Measurements from ENCODE around the gene SMYD3. TPM values are rescaled to one million over a fixed set of nuclear protein-coding genes. Genes with fewer than 3 reads are reported as not detected.

Gene SMYD3
- total RNA-seq, 4 donors from 2014 or later = 11.6 to 26.9 (median 18.3) TPM

DNA sequence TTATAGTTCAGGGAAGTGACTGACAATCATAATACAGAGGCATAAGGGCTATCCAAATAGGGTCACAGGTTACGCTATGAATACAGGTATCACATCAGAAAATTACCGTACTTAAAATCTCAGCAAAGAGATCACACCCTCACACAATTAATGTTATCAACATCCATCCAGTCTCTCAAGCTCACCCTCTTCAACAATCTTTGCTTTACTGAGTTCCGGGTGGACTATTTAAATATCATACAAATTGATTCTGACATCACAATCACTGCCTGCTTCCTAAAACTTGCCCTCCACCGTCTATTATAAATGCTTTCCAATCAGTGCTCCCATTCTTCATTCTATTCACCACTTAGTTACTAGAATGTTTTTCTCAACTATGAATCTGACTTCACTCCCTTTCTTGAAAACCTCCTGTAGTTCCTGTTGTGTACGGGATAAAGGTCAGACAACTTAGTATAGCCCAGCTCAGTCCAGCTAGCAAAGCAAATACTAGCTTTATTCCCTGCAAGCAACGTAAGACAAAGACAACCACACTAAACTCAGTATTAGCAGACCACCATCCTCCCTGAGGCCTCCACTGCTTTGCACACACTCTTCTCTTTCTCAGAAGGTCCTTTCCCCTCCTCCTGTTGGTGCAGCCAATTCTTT, 398.7 kb downstream of the SMYD3 start:
- ATAC-seq = no peak
- H3K9me3 ChIP-seq = no peaks in the 10 kb centered on the region
- H3K36me3 ChIP-seq = no peaks in the 10 kb centered on the region
- peaks cover 0 to 49% (median 0%) of the 10 kb centered on the region in 3 donors for H3K4me1 ChIP-seq
- no peaks in the 10 kb centered on the region for H3K27me3 ChIP-seq
- TF ChIP-seq POLR2AphosphoS5 (IDR thresholded peaks at IDR 0.05) = no peak
- no peak for TF ChIP-seq POLR2A (IDR thresholded peaks at IDR 0.05)
- TF ChIP-seq, protein P1, sequence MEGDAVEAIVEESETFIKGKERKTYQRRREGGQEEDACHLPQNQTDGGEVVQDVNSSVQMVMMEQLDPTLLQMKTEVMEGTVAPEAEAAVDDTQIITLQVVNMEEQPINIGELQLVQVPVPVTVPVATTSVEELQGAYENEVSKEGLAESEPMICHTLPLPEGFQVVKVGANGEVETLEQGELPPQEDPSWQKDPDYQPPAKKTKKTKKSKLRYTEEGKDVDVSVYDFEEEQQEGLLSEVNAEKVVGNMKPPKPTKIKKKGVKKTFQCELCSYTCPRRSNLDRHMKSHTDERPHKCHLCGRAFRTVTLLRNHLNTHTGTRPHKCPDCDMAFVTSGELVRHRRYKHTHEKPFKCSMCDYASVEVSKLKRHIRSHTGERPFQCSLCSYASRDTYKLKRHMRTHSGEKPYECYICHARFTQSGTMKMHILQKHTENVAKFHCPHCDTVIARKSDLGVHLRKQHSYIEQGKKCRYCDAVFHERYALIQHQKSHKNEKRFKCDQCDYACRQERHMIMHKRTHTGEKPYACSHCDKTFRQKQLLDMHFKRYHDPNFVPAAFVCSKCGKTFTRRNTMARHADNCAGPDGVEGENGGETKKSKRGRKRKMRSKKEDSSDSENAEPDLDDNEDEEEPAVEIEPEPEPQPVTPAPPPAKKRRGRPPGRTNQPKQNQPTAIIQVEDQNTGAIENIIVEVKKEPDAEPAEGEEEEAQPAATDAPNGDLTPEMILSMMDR (IDR thresholded peaks at IDR 0.05) = no peak
- no peak for TF ChIP-seq EP300 (IDR thresholded peaks at IDR 0.05)
- peak overlapping the region in 3 of 4 donors; percentile 2 to 35 (median 24) for H3K27ac ChIP-seq
- 63 to 78% methylated on average over 6 of the region's 6 CpGs for WGBS, 2 donors (ENCODE audit: low coverage in 1 of 2)
- H3K4me3 ChIP-seq = no peak overlapping the region

DNA sequence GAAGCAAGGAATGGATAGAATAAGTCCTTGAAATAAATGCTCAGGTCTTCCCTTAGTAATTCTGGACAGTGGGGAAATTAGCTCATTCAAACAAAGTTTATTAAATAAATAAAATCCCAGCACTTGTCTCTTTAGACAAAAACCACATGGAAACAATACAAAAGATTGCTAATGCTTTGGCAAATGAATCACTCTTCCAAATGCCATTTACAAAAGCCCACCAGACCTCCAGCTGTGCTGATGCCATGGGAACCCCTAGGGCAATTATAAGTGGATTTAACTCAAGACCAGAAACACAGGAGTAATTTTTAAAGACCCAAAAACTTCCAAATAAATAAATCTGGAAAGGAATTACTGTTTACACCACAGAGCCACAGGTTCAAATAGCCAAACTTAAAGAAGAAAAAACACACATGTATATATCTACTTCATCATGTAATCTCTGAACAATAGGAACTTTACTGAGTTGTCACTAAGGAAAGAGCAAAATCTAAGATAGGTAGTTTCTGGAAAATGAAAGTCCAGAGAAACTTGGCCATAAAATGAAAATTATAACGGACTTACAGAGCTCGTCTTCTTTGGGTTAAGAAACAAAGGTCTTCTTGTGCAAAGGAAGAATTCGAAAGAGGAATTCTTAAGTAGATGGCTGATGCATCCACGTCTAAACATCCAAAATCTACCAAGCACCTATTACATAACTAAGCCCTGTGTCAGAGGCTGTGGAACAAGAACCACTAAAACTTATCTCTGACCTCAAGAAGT, 399.4 kb downstream of the SMYD3 start:
- H3K27me3 ChIP-seq = no peaks in the 10 kb centered on the region
- no peaks in the 10 kb centered on the region for H3K9me3 ChIP-seq
- ATAC-seq = no peak
- no peak overlapping the region for H3K4me3 ChIP-seq
- WGBS, 2 donors (ENCODE audit: low coverage in 1 of 2) = 42 to 58% methylated on average over 3 to 4 of the region's 4 CpGs
- peak overlapping the region in 3 of 4 donors; percentile 2 to 35 (median 24) for H3K27ac ChIP-seq
- TF ChIP-seq, protein P1 (IDR thresholded peaks at IDR 0.05) = no peak
- TF ChIP-seq POLR2AphosphoS5 (IDR thresholded peaks at IDR 0.05) (no peak), EP300 (IDR thresholded peaks at IDR 0.05) (no peak), POLR2A (IDR thresholded peaks at IDR 0.05) (no peak)
- no peaks in the 10 kb centered on the region for H3K36me3 ChIP-seq
- H3K4me1 ChIP-seq = peaks cover 0 to 49% (median 0%) of the 10 kb centered on the region in 3 donors

DNA sequence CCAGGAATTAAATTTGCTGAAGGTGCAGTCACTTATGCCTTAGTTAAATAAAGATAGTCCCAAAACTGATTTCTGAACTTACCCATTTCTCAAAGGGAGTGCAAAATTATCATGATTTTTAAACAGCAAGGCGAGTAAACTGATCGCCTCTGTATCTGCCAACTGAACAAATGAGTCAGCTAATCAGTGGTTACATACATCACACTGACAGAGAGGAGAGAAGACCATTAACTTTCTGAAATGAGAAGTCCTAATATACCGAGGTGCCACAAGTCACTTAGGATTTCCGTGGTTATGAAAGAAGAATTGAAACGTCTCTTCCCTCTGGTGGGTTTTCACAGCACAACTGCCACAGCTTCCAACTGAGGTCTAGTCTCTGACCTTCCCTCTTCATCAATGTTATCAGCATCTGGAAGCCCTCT, 400.7 kb downstream of the SMYD3 start:
- H3K4me3 ChIP-seq = no peak overlapping the region
- H3K27ac ChIP-seq = no peak overlapping the region
- WGBS, 2 donors (ENCODE audit: low coverage in 1 of 2) = 79 to 93% methylated on average over 2 to 5 of the region's 5 CpGs
- no peak for ATAC-seq
- TF ChIP-seq, protein P1 (IDR thresholded peaks at IDR 0.05) = no peak
- no peak for TF ChIP-seq POLR2A (IDR thresholded peaks at IDR 0.05)
- TF ChIP-seq POLR2AphosphoS5 (IDR thresholded peaks at IDR 0.05) = no peak
- no peak for TF ChIP-seq EP300 (IDR thresholded peaks at IDR 0.05)
- H3K27me3 ChIP-seq = no peaks in the 10 kb centered on the region
- peaks cover 0 to 46% (median 0%) of the 10 kb centered on the region in 3 donors for H3K4me1 ChIP-seq
- no peaks in the 10 kb centered on the region for H3K36me3 ChIP-seq
- H3K9me3 ChIP-seq = no peaks in the 10 kb centered on the region

DNA sequence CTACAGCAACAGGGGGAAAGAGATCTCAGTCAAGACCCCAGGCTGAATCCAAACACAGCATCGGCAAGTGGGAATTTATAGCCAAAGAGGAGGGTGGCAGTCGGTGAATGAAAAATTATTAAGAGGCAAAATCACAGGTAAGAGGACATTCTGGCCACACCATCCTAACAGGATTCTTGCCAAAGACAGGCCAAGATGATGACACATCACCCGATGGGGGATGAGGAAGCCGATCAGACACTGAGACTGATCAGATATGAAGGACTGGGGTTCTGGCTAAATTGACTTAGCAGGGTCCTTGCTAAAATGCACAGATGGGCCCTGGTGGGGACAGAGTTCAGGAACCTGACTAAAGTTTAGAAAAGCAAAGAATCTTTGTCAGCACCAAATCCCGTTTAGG, 402.2 kb downstream of the SMYD3 start:
- Histone ChIP-seq H3K36me3 (no peaks in the 10 kb centered on the region), H3K4me1 (peaks cover 0 to 32% (median 0%) of the 10 kb centered on the region in 3 donors), H3K9me3 (no peaks in the 10 kb centered on the region), H3K4me3 (no peak overlapping the region), H3K27me3 (no peaks in the 10 kb centered on the region), H3K27ac (no peak overlapping the region)
- ATAC-seq = no peak
- WGBS, 2 donors (ENCODE audit: low coverage in 1 of 2) = 91 to 92% methylated on average over 4 to 5 of the region's 5 CpGs
- TF ChIP-seq EP300 (IDR thresholded peaks at IDR 0.05) (no peak), POLR2AphosphoS5 (IDR thresholded peaks at IDR 0.05) (no peak), POLR2A (IDR thresholded peaks at IDR 0.05) (no peak)
- TF ChIP-seq, protein P1 (IDR thresholded peaks at IDR 0.05) = no peak

Data from gastroesophageal sphincter (tissue), 4 donors.